NCI-H510A (cell line): Measurements from ENCODE around the gene COL2A1.

Experiments used
- DNase-seq: peaks from one replicate; lab custom pipeline; 2025; lab: John Stamatoyannopoulos, UW

The COL2A1 gene

GRCh38 chr12:47944685-47945340 is 59.5 kb downstream of the COL2A1 start:
- no peak for DNase-seq

GRCh38 chr12:47943623-47944340 is 60.5 kb downstream of the COL2A1 start:
- DNase-seq, result no peak

GRCh38 chr12:47942614-47943225 is 61.6 kb downstream of the COL2A1 start:
- DNase-seq, result no peak

- no peak for DNase-seq
Measured at GRCh38 chr12:47941871-47942613, 62.2 kb downstream of the COL2A1 start.

- no peak for DNase-seq
Measured at GRCh38 chr12:47941475-47941780, 62.8 kb downstream of the COL2A1 start.

GRCh38 chr12:47940773-47941474 is 63.4 kb downstream of the COL2A1 start:
- DNase-seq, result no peak

- DNase-seq, result no peak
Measured at GRCh38 chr12:47939009-47939601, 65.2 kb downstream of the COL2A1 start.

- no peak for DNase-seq
Measured at GRCh38 chr12:47938594-47938993, 65.7 kb downstream of the COL2A1 start.

- DNase-seq, result no peak
Measured at GRCh38 chr12:47938093-47938492, 66.2 kb downstream of the COL2A1 start.

- no peak for DNase-seq
Measured at GRCh38 chr12:47935184-47935583, 69.1 kb downstream of the COL2A1 start.

- DNase-seq, result no peak
Measured at GRCh38 chr12:47931187-47931586, 73.1 kb downstream of the COL2A1 start.

- no peak for DNase-seq
Measured at GRCh38 chr12:47930634-47931033, 73.6 kb downstream of the COL2A1 start.

GRCh38 chr12:47927346-47927745 is 76.9 kb downstream of the COL2A1 start:
- no peak for DNase-seq
